Right forelimb (tissue), 1 donor: Measurements from ENCODE around the gene CHL1.

ENCODE experiments used
- DNase-seq: peaks from one replicate; pipeline ENCODE4 v3.0.0-alpha.2; 2018

CHL1 gene

GRCh38 chr3:196311-197148, at the start of gene CHL1:
Gene CHL1, plus strand, starts transcription at chr3:196763. Its CDS starts 123,014 bp downstream, at chr3:319777.
- peak; percentile 46 for DNase-seq

GRCh38 chr3:151614-152189, 44.9 kb upstream of the CHL1 start:
- DNase-seq = no peak

- DNase-seq = no peak
Observed at GRCh38 chr3:159974-160373, 36.6 kb upstream of the CHL1 start.

- DNase-seq = no peak
Observed at GRCh38 chr3:166071-166470, 30.5 kb upstream of the CHL1 start.

GRCh38 chr3:166799-167198, 29.8 kb upstream of the CHL1 start:
- no peak for DNase-seq

GRCh38 chr3:173886-174285, 22.7 kb upstream of the CHL1 start:
- DNase-seq = no peak

GRCh38 chr3:184976-185375, 11.6 kb upstream of the CHL1 start:
- DNase-seq = no peak

GRCh38 chr3:192215-192929, 4.2 kb upstream of the CHL1 start:
- DNase-seq = no peak

- no peak for DNase-seq
Observed at GRCh38 chr3:194001-194400, 2.6 kb upstream of the CHL1 start.

GRCh38 chr3:194421-194820, 2.1 kb upstream of the CHL1 start:
- DNase-seq = no peak

- no peak for DNase-seq
Observed at GRCh38 chr3:195666-196065, 897 bp upstream of the CHL1 start.

- no peak for DNase-seq
Observed at GRCh38 chr3:197149-197827, 725 bp downstream of the CHL1 start.

GRCh38 chr3:197828-198491, 1.4 kb downstream of the CHL1 start:
- no peak for DNase-seq

GRCh38 chr3:199835-200234, 3.3 kb downstream of the CHL1 start:
- DNase-seq = no peak

- no peak for DNase-seq
Observed at GRCh38 chr3:200758-201325, 4.3 kb downstream of the CHL1 start.

GRCh38 chr3:204102-204501, 7.5 kb downstream of the CHL1 start:
- DNase-seq = no peak

- DNase-seq = no peak
Observed at GRCh38 chr3:207973-208372, 11.4 kb downstream of the CHL1 start.

- no peak for DNase-seq
Observed at GRCh38 chr3:210669-211068, 14.1 kb downstream of the CHL1 start.

- DNase-seq = no peak
Observed at GRCh38 chr3:212432-212831, 15.9 kb downstream of the CHL1 start.

- DNase-seq = no peak
Observed at GRCh38 chr3:217099-217813, 20.7 kb downstream of the CHL1 start.

- DNase-seq = no peak
Observed at GRCh38 chr3:217948-218347, 21.4 kb downstream of the CHL1 start.
